ENCODE measurements around the gene LCN10.

Gene LCN10

GRCh38 chr9:136697146-136697820 lies 45.5 kb downstream of the LCN10 start:
- Mint-ChIP-seq H3K27me3 (peaks cover 11% of the 10 kb centered on the region), H3K4me3 (no peak overlapping the region), H3K9me3 (no peaks in the 10 kb centered on the region), H3K27ac (no peak overlapping the region), H3K4me1 (peaks cover 17% of the 10 kb centered on the region), H3K36me3 (no peaks in the 10 kb centered on the region)

GRCh38 chr9:136696502-136696901 lies 46.2 kb downstream of the LCN10 start:
- H3K36me3 Mint-ChIP-seq = no peaks in the 10 kb centered on the region
- H3K27me3 Mint-ChIP-seq = peaks cover 11% of the 10 kb centered on the region
- peaks cover 14% of the 10 kb centered on the region for H3K4me1 Mint-ChIP-seq
- no peaks in the 10 kb centered on the region for H3K9me3 Mint-ChIP-seq
- no peak overlapping the region for H3K27ac Mint-ChIP-seq
- H3K4me3 Mint-ChIP-seq = no peak overlapping the region

- no peak overlapping the region for H3K27ac Mint-ChIP-seq
Observed at GRCh38 chr9:136695955-136696354, 46.8 kb downstream of the LCN10 start.

GRCh38 chr9:136695435-136695895 lies 47.3 kb downstream of the LCN10 start:
- H3K4me3 Mint-ChIP-seq = no peak overlapping the region
- peaks cover 11% of the 10 kb centered on the region for H3K27me3 Mint-ChIP-seq

More at GRCh38 chr9:136695955-136696354, 46.8 kb downstream of the LCN10 start:
- no peak overlapping the region for H3K4me3 Mint-ChIP-seq
- H3K36me3 Mint-ChIP-seq = no peaks in the 10 kb centered on the region
- no peaks in the 10 kb centered on the region for H3K9me3 Mint-ChIP-seq
- H3K27me3 Mint-ChIP-seq = peaks cover 11% of the 10 kb centered on the region
- peaks cover 9% of the 10 kb centered on the region for H3K4me1 Mint-ChIP-seq

GRCh38 chr9:136694872-136695247 lies 47.9 kb downstream of the LCN10 start:
- peaks cover 7% of the 10 kb centered on the region for H3K27me3 Mint-ChIP-seq
- H3K27ac Mint-ChIP-seq = no peak overlapping the region
- no peaks in the 10 kb centered on the region for H3K9me3 Mint-ChIP-seq
- H3K4me1 Mint-ChIP-seq = no peaks in the 10 kb centered on the region
- H3K4me3 Mint-ChIP-seq = no peak overlapping the region
- H3K36me3 Mint-ChIP-seq = no peaks in the 10 kb centered on the region

More at GRCh38 chr9:136695435-136695895, 47.3 kb downstream of the LCN10 start:
- no peaks in the 10 kb centered on the region for H3K36me3 Mint-ChIP-seq
- no peaks in the 10 kb centered on the region for H3K9me3 Mint-ChIP-seq
- H3K4me1 Mint-ChIP-seq = peaks cover 4% of the 10 kb centered on the region
- no peak overlapping the region for H3K27ac Mint-ChIP-seq

GRCh38 chr9:136694163-136694871 lies 48.4 kb downstream of the LCN10 start:
- Mint-ChIP-seq H3K9me3 (no peaks in the 10 kb centered on the region), H3K36me3 (no peaks in the 10 kb centered on the region), H3K27ac (no peak overlapping the region)

GRCh38 chr9:136693490-136694162 lies 49.1 kb downstream of the LCN10 start:
- H3K4me3 Mint-ChIP-seq = no peak overlapping the region
- H3K9me3 Mint-ChIP-seq = no peaks in the 10 kb centered on the region
- H3K36me3 Mint-ChIP-seq = no peaks in the 10 kb centered on the region
- peaks cover 6% of the 10 kb centered on the region for H3K27me3 Mint-ChIP-seq
- H3K27ac Mint-ChIP-seq = peak overlapping the region; percentile 59
- no peaks in the 10 kb centered on the region for H3K4me1 Mint-ChIP-seq

More at GRCh38 chr9:136694163-136694871, 48.4 kb downstream of the LCN10 start:
- H3K27me3 Mint-ChIP-seq = peaks cover 7% of the 10 kb centered on the region
- no peak overlapping the region for H3K4me3 Mint-ChIP-seq
- H3K4me1 Mint-ChIP-seq = no peaks in the 10 kb centered on the region

GRCh38 chr9:136693135-136693489 lies 49.6 kb downstream of the LCN10 start:
- Mint-ChIP-seq H3K27me3 (peaks cover 6% of the 10 kb centered on the region), H3K27ac (peak overlapping the region; percentile 59), H3K9me3 (no peaks in the 10 kb centered on the region), H3K4me1 (no peaks in the 10 kb centered on the region), H3K36me3 (no peaks in the 10 kb centered on the region), H3K4me3 (no peak overlapping the region)

- Mint-ChIP-seq H3K9me3 (no peaks in the 10 kb centered on the region), H3K27me3 (peaks cover 6% of the 10 kb centered on the region), H3K36me3 (no peaks in the 10 kb centered on the region), H3K4me3 (no peak overlapping the region), H3K27ac (no peak overlapping the region), H3K4me1 (no peaks in the 10 kb centered on the region)
Observed at GRCh38 chr9:136692185-136693134, 50.3 kb downstream of the LCN10 start.

- Mint-ChIP-seq H3K9me3 (no peaks in the 10 kb centered on the region), H3K4me1 (no peaks in the 10 kb centered on the region), H3K4me3 (no peak overlapping the region), H3K27ac (no peak overlapping the region), H3K27me3 (peaks cover 6% of the 10 kb centered on the region), H3K36me3 (no peaks in the 10 kb centered on the region)
Observed at GRCh38 chr9:136691316-136692184, 51.2 kb downstream of the LCN10 start.

- Mint-ChIP-seq H3K36me3 (no peaks in the 10 kb centered on the region), H3K9me3 (no peaks in the 10 kb centered on the region), H3K4me3 (no peak overlapping the region), H3K4me1 (no peaks in the 10 kb centered on the region), H3K27ac (no peak overlapping the region), H3K27me3 (peaks cover 6% of the 10 kb centered on the region)
Observed at GRCh38 chr9:136690806-136691261, 51.9 kb downstream of the LCN10 start.

- H3K27me3 Mint-ChIP-seq = peaks cover 6% of the 10 kb centered on the region
- H3K36me3 Mint-ChIP-seq = no peaks in the 10 kb centered on the region
- H3K4me3 Mint-ChIP-seq = no peak overlapping the region
- peak overlapping the region; percentile 46 for H3K27ac Mint-ChIP-seq
- no peaks in the 10 kb centered on the region for H3K9me3 Mint-ChIP-seq
- no peaks in the 10 kb centered on the region for H3K4me1 Mint-ChIP-seq
Observed at GRCh38 chr9:136690104-136690805, 52.5 kb downstream of the LCN10 start.

GRCh38 chr9:136689108-136689460 lies 53.7 kb downstream of the LCN10 start:
- no peaks in the 10 kb centered on the region for H3K36me3 Mint-ChIP-seq
- H3K27me3 Mint-ChIP-seq = peaks cover 6% of the 10 kb centered on the region
- H3K27ac Mint-ChIP-seq = peak overlapping the region; percentile 59
- peak overlapping the region; percentile 65 for H3K4me3 Mint-ChIP-seq
- no peaks in the 10 kb centered on the region for H3K4me1 Mint-ChIP-seq
- no peaks in the 10 kb centered on the region for H3K9me3 Mint-ChIP-seq
